ENCODE data around the gene IBTK. TPM values are rescaled to one million over a fixed set of nuclear protein-coding genes. Genes with fewer than 3 reads are reported as not detected.

IBTK gene
- total RNA-seq, 1 experiment from 2014 or later = 17.1 TPM

DNA sequence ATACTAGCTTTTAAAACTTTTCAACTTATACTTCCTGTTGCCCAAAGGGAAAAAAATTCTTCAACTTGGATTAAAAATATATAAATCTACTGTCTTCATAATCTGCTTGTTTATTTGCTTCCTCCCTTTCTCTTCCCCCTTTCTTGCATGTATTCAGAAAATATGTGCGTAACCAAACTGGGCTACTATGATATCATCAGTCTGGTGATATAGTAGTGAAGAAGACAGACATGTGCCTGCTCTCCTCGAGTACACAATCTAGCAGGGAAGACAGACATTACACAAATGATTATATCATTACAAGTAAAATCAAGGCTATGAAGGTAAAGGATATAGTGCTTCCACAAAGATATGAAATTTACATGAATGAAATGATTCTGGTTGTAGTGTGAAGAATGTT is 31.0 kb downstream of the IBTK start:
- Histone ChIP-seq H3K79me1 (ENCODE audit: insufficient read depth, low read depth, low read length, poor library complexity, severe bottlenecking) (no peaks in the 10 kb centered on the region), H2BK5ac (ENCODE audit: insufficient read length, low read length) (no peak overlapping the region), H4K20me1 (ENCODE audit: control insufficient read depth, insufficient read depth, insufficient read length) (no peaks in the 10 kb centered on the region), H3K23me2 (ENCODE audit: insufficient read length, low read depth, low read length, poor library complexity, severe bottlenecking) (no peaks in the 10 kb centered on the region), H3K4ac (ENCODE audit: low read depth, low read length) (no peak overlapping the region), H3K23ac (ENCODE audit: insufficient read length, low read depth, low read length) (no peak overlapping the region), H2AFZ (ENCODE audit: low read length) (no peak overlapping the region), H4K5ac (ENCODE audit: insufficient read length, low read depth, low read length) (no peak overlapping the region), H3K9ac (ENCODE audit: extremely low read depth, insufficient read length, low read length) (no peak overlapping the region), H3K4me2 (ENCODE audit: insufficient read depth, insufficient read length, low read length) (no peak overlapping the region), H4K91ac (ENCODE audit: insufficient read length, low read depth, low read length) (no peak overlapping the region), H2BK120ac (ENCODE audit: low read depth, low read length, poor library complexity, severe bottlenecking) (no peak overlapping the region), H3K56ac (ENCODE audit: insufficient read length, low read depth, low read length) (no peak overlapping the region), H3K18ac (ENCODE audit: insufficient read length, low read depth, low read length) (no peak overlapping the region), H3K27ac (ENCODE audit: insufficient read length, low read depth, low read length) (no peak overlapping the region), H3K9me3 (ENCODE audit: control insufficient read depth, low read depth, low read length) (no peaks in the 10 kb centered on the region), H2BK20ac (ENCODE audit: low read depth, low read length, poor library complexity, severe bottlenecking) (no peak overlapping the region), H3K27me3 (ENCODE audit: insufficient read depth, low read length) (no peaks in the 10 kb centered on the region), H2BK12ac (ENCODE audit: insufficient read length, low read depth, low read length) (no peak overlapping the region), H3K79me2 (ENCODE audit: insufficient read depth, low read length) (no peaks in the 10 kb centered on the region), H3T11ph (ENCODE audit: low read length) (no peak overlapping the region), H4K8ac (replicated peaks; ENCODE audit: insufficient read length, low read depth, low read length) (no peak overlapping the region), H3K4me1 (ENCODE audit: insufficient read depth, low read length) (no peaks in the 10 kb centered on the region), H2BK15ac (ENCODE audit: low read depth, low read length) (no peak overlapping the region), H3K14ac (ENCODE audit: insufficient read depth, low read length) (no peak overlapping the region), H2AK5ac (ENCODE audit: insufficient read length, low read length) (no peak overlapping the region)
- no CpG with 5 or more reads among the region's 2 CpGs for WGBS (ENCODE audit: extremely low coverage, insufficient read length, low lambda C conversion rate)
- H3K4me1 Mint-ChIP-seq = no peaks in the 10 kb centered on the region
- no peak for DNase-seq
- H3K4me3 Mint-ChIP-seq = no peak overlapping the region
- TF ChIP-seq CTCF (conservative IDR thresholded peaks at IDR 0.05) = no peak
- no peaks in the 10 kb centered on the region for H3K9me3 Mint-ChIP-seq
- H3K27me3 Mint-ChIP-seq (ENCODE audit: low read depth) = no peaks in the 10 kb centered on the region
- peaks cover 25 to 72% (median 61%) of the 10 kb centered on the region in 3 experiments; a peak in 6 of 7 replicates for H3K36me3 Mint-ChIP-seq (ENCODE audit: insufficient read depth in 1 of 3, low read depth in 3 of 3)
- H3K27ac Mint-ChIP-seq = no peak overlapping the region

Measured in H9 (cell line).